Measurements from ENCODE around the gene ALDH4A1. TPM values are rescaled to one million over a fixed set of nuclear protein-coding genes. Genes with fewer than 3 reads are reported as not detected.
"Not testable (repeated sequence)": the region's sequence is repeated elsewhere in the genome, so short reads cannot be mapped to it uniquely, and the experiment has no call there.

Gene ALDH4A1
- total RNA-seq, 1 donor from 2014 or later, result 13.0 TPM

GRCh38 chr1:18869847-18870594 is 32.3 kb downstream of the ALDH4A1 start:
- ATAC-seq (no peak), DNase-seq (ENCODE audit: low spot score) (no peak)
- intact Hi-C loops (cut with DNase I), result no loop called here

- ATAC-seq (no peak), DNase-seq (ENCODE audit: low spot score) (no peak)
- intact Hi-C loops (cut with DNase I), result no loop called here
Measured at GRCh38 chr1:18868801-18869424, 33.4 kb downstream of the ALDH4A1 start.

- intact Hi-C loops (cut with DNase I), result no loop called here
- no peak for ATAC-seq
- no peak for DNase-seq (ENCODE audit: low spot score)
Measured at GRCh38 chr1:18868354-18868753, 34.0 kb downstream of the ALDH4A1 start.

- no peak for DNase-seq (ENCODE audit: low spot score)
- no peak for ATAC-seq
- intact Hi-C loops (cut with DNase I), result no loop called here
Measured at GRCh38 chr1:18866846-18867245, 35.5 kb downstream of the ALDH4A1 start.

- ATAC-seq (no peak), DNase-seq (ENCODE audit: low spot score) (no peak)
- intact Hi-C loops (cut with DNase I), result no loop called here
Measured at GRCh38 chr1:18866314-18866713, 36.0 kb downstream of the ALDH4A1 start.

GRCh38 chr1:18865176-18865575 is 37.2 kb downstream of the ALDH4A1 start:
- DNase-seq (ENCODE audit: low spot score), result no peak
- intact Hi-C loops (cut with DNase I), result no loop called here
- no peak for ATAC-seq

- intact Hi-C loops (cut with DNase I), result no loop called here
- ATAC-seq (no peak), DNase-seq (ENCODE audit: low spot score) (no peak)
Measured at GRCh38 chr1:18861590-18861989, 40.8 kb downstream of the ALDH4A1 start.

GRCh38 chr1:18861082-18861481 is 41.3 kb downstream of the ALDH4A1 start:
- intact Hi-C loops (cut with DNase I), result no loop called here
- DNase-seq (ENCODE audit: low spot score), result no peak
- no peak for ATAC-seq

GRCh38 chr1:18859560-18859959 is 42.8 kb downstream of the ALDH4A1 start, which contains the start of gene TAS1R2:
TSS of gene TAS1R2 (minus strand) at chr1:18859660. CDS start at chr1:18859660, 0 bp downstream.
- ATAC-seq (no peak), DNase-seq (ENCODE audit: low spot score) (no peak)
- intact Hi-C loops (cut with DNase I), result no loop called here

GRCh38 chr1:18858070-18858688 is 44.2 kb downstream of the ALDH4A1 start:
- intact Hi-C loops (cut with DNase I), result no loop called here
- DNase-seq (ENCODE audit: low spot score), result no peak
- ATAC-seq, result no peak

- intact Hi-C loops (cut with DNase I), result no loop called here
- DNase-seq (ENCODE audit: low spot score), result no peak
- no peak for ATAC-seq
Measured at GRCh38 chr1:18856435-18856834, 45.9 kb downstream of the ALDH4A1 start.

GRCh38 chr1:18855573-18855972 is 46.8 kb downstream of the ALDH4A1 start:
- ATAC-seq, result no peak
- intact Hi-C loops (cut with DNase I), result no loop called here
- DNase-seq (ENCODE audit: low spot score), result no peak

GRCh38 chr1:18854331-18855025 is 47.9 kb downstream of the ALDH4A1 start:
- intact Hi-C loops (cut with DNase I), result no loop called here
- no peak for ATAC-seq
- DNase-seq (ENCODE audit: low spot score), result no peak

GRCh38 chr1:18852501-18852900 is 49.9 kb downstream of the ALDH4A1 start:
- ATAC-seq (no peak), DNase-seq (ENCODE audit: low spot score) (no peak)
- intact Hi-C loops (cut with DNase I), result no loop called here

GRCh38 chr1:18849261-18849711 is 53.1 kb downstream of the ALDH4A1 start:
- DNase-seq (ENCODE audit: low spot score) (no peak), ATAC-seq (peak; percentile 24)
- intact Hi-C loops (cut with DNase I), result no loop called here

GRCh38 chr1:18847723-18848122 is 54.6 kb downstream of the ALDH4A1 start:
- DNase-seq (ENCODE audit: low spot score); intact Hi-C loops (cut with DNase I); ATAC-seq: not testable (repeated sequence)

GRCh38 chr1:18840145-18840544 is 62.2 kb downstream of the ALDH4A1 start:
- DNase-seq (ENCODE audit: low spot score) (no peak), ATAC-seq (no peak)
- intact Hi-C loops (cut with DNase I), result no loop called here

GRCh38 chr1:18836654-18837053 is 65.7 kb downstream of the ALDH4A1 start:
- ATAC-seq (no peak), DNase-seq (ENCODE audit: low spot score) (no peak)
- intact Hi-C loops (cut with DNase I), result no loop called here

GRCh38 chr1:18832319-18832718 is 70.0 kb downstream of the ALDH4A1 start:
- intact Hi-C loops (cut with DNase I); ATAC-seq; DNase-seq (ENCODE audit: low spot score): not testable (repeated sequence)

GRCh38 chr1:18831656-18832055 is 70.7 kb downstream of the ALDH4A1 start:
- intact Hi-C loops (cut with DNase I), result no loop called here
- no peak for ATAC-seq
- no peak for DNase-seq (ENCODE audit: low spot score)

All from sciatic nerve (tissue), 2 donors.